ENCODE data around the gene ODF2. TPM values are rescaled to one million over a fixed set of nuclear protein-coding genes. Genes with fewer than 3 reads are reported as not detected.

Gene ODF2
- total RNA-seq (ENCODE audit: unreplicated experiment) = 83.8 TPM
- long read RNA-seq, transcript ODF2-201 (21 exons, 3,899 nt) = major isoform, 6 of 49 reads
- long read RNA-seq, partial matches to known transcripts = 21 of 49 reads
- long read RNA-seq, other reads (novel, unspliced or antisense) = 21 of 49 reads

- no peak for TF ChIP-seq CTCF (IDR thresholded peaks at IDR 0.05; ENCODE audit: unreplicated experiment)
- H3K9me3 Mint-ChIP-seq (ENCODE audit: unreplicated experiment) = no peaks in the 10 kb centered on the region
- H3K27me3 Mint-ChIP-seq (ENCODE audit: unreplicated experiment) = peaks cover 9% of the 10 kb centered on the region
- H3K4me1 Mint-ChIP-seq (ENCODE audit: unreplicated experiment) = peaks cover 37% of the 10 kb centered on the region
- peak; percentile 99 for DNase-seq (ENCODE audit: low spot score)
- peaks cover 22% of the 10 kb centered on the region for H3K36me3 Mint-ChIP-seq (ENCODE audit: low read depth, unreplicated experiment)
- peak within 1 kb of the TSS; percentile 93 for H3K27ac Mint-ChIP-seq (ENCODE audit: unreplicated experiment)
- peak within 1 kb of the TSS; percentile 89 for H3K4me3 Mint-ChIP-seq (ENCODE audit: unreplicated experiment)
These were observed at the start of gene ODF2 for GRCh38 chr9:128455849-128456612. ODF2 (plus strand) TSS chr9:128456006; CDS start chr9:128456092, 86 bp downstream.

GRCh38 chr9:128406848-128407391 lies 48.9 kb upstream of the ODF2 start:
- H3K27ac Mint-ChIP-seq (ENCODE audit: unreplicated experiment) = no peak overlapping the region
- peaks cover 16% of the 10 kb centered on the region for H3K27me3 Mint-ChIP-seq (ENCODE audit: unreplicated experiment)
- peaks cover 7% of the 10 kb centered on the region for H3K4me1 Mint-ChIP-seq (ENCODE audit: unreplicated experiment)
- TF ChIP-seq CTCF (IDR thresholded peaks at IDR 0.05; ENCODE audit: unreplicated experiment) = no peak
- no peak overlapping the region for H3K4me3 Mint-ChIP-seq (ENCODE audit: unreplicated experiment)
- H3K36me3 Mint-ChIP-seq (ENCODE audit: low read depth, unreplicated experiment) = no peaks in the 10 kb centered on the region
- no peak for DNase-seq (ENCODE audit: low spot score)
- H3K9me3 Mint-ChIP-seq (ENCODE audit: unreplicated experiment) = no peaks in the 10 kb centered on the region

- Mint-ChIP-seq H3K4me3 (ENCODE audit: unreplicated experiment) (no peak overlapping the region), H3K9me3 (ENCODE audit: unreplicated experiment) (no peaks in the 10 kb centered on the region), H3K4me1 (ENCODE audit: unreplicated experiment) (peaks cover 7% of the 10 kb centered on the region), H3K36me3 (ENCODE audit: low read depth, unreplicated experiment) (no peaks in the 10 kb centered on the region), H3K27me3 (ENCODE audit: unreplicated experiment) (peaks cover 14% of the 10 kb centered on the region), H3K27ac (ENCODE audit: unreplicated experiment) (no peak overlapping the region)
- TF ChIP-seq CTCF (IDR thresholded peaks at IDR 0.05; ENCODE audit: unreplicated experiment) = no peak
- DNase-seq (ENCODE audit: low spot score) = no peak
These were observed 46.8 kb upstream of the ODF2 start for GRCh38 chr9:128408963-128409431.

GRCh38 chr9:128409450-128409849 lies 46.4 kb upstream of the ODF2 start:
- Mint-ChIP-seq H3K4me3 (ENCODE audit: unreplicated experiment) (no peak overlapping the region), H3K4me1 (ENCODE audit: unreplicated experiment) (peaks cover 8% of the 10 kb centered on the region), H3K36me3 (ENCODE audit: low read depth, unreplicated experiment) (no peaks in the 10 kb centered on the region), H3K9me3 (ENCODE audit: unreplicated experiment) (no peaks in the 10 kb centered on the region), H3K27me3 (ENCODE audit: unreplicated experiment) (peaks cover 14% of the 10 kb centered on the region), H3K27ac (ENCODE audit: unreplicated experiment) (no peak overlapping the region)
- no peak for TF ChIP-seq CTCF (IDR thresholded peaks at IDR 0.05; ENCODE audit: unreplicated experiment)
- no peak for DNase-seq (ENCODE audit: low spot score)

GRCh38 chr9:128409978-128410377 lies 45.8 kb upstream of the ODF2 start:
- no peak overlapping the region for H3K4me3 Mint-ChIP-seq (ENCODE audit: unreplicated experiment)
- H3K27me3 Mint-ChIP-seq (ENCODE audit: unreplicated experiment) = peaks cover 14% of the 10 kb centered on the region
- no peak for DNase-seq (ENCODE audit: low spot score)
- H3K36me3 Mint-ChIP-seq (ENCODE audit: low read depth, unreplicated experiment) = no peaks in the 10 kb centered on the region
- TF ChIP-seq CTCF (IDR thresholded peaks at IDR 0.05; ENCODE audit: unreplicated experiment) = no peak
- H3K9me3 Mint-ChIP-seq (ENCODE audit: unreplicated experiment) = no peaks in the 10 kb centered on the region
- H3K4me1 Mint-ChIP-seq (ENCODE audit: unreplicated experiment) = peaks cover 13% of the 10 kb centered on the region
- H3K27ac Mint-ChIP-seq (ENCODE audit: unreplicated experiment) = no peak overlapping the region
